ENCODE results near the gene DCAF8L2.

Gene DCAF8L2

DNA sequence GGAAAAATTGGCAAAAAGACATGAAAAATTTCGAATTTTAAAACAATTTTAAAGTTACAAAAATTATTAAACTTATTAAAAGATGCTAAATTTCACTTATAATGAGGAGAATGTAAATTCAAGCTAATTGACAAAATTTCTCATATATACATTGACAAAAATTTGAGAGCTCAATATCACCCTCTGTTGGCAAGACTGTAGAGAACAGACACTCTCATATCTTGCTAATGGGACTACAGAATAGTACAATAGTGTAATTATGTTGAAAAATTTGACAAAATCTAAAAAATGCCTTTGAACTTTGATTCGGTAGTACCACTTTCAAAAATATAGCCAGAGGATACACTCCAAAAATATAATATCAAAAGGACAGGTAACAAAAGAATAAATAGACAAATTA lies 29.8 kb downstream of the DCAF8L2 start:
- Histone ChIP-seq H3K36me3 (ENCODE audit: control insufficient read depth in 2 of 2, insufficient read depth in 1 of 2, low read length in 2 of 2) (no peaks in the 10 kb centered on the region), H3K4me1 (ENCODE audit: control insufficient read depth, insufficient read depth, low read length) (no peaks in the 10 kb centered on the region), H3K9me3 (ENCODE audit: control insufficient read depth, insufficient read depth, low read depth, low read length) (no peaks in the 10 kb centered on the region), H3K4me3 (ENCODE audit: low read depth, low read length) (no peak overlapping the region), H3K27ac (ENCODE audit: extremely low read depth, low read depth, low read length) (no peak overlapping the region)
- ChIA-PET CTCF (interaction anchor here (0.6 to 4.1 kb wide), 9 partner anchors 11 to 1162 kb away, joined by 3 to 34 read pairs (median 4); no protein-coding TSS in a partner anchor), POLR2A (no interaction called here)
- no peak for TF ChIP-seq ZNF114 (tag by site-specific recombination; IDR thresholded peaks at IDR 0.05)
- TF ChIP-seq ZNF37A (tag by site-specific recombination; IDR thresholded peaks at IDR 0.05): no peak
- no peak for TF ChIP-seq ZNF707 (tag by site-specific recombination; IDR thresholded peaks at IDR 0.05)
- TF ChIP-seq ZNF211 (tag by site-specific recombination; IDR thresholded peaks at IDR 0.05; ENCODE audit: low read depth): no peak
- TF ChIP-seq, protein P1, sequence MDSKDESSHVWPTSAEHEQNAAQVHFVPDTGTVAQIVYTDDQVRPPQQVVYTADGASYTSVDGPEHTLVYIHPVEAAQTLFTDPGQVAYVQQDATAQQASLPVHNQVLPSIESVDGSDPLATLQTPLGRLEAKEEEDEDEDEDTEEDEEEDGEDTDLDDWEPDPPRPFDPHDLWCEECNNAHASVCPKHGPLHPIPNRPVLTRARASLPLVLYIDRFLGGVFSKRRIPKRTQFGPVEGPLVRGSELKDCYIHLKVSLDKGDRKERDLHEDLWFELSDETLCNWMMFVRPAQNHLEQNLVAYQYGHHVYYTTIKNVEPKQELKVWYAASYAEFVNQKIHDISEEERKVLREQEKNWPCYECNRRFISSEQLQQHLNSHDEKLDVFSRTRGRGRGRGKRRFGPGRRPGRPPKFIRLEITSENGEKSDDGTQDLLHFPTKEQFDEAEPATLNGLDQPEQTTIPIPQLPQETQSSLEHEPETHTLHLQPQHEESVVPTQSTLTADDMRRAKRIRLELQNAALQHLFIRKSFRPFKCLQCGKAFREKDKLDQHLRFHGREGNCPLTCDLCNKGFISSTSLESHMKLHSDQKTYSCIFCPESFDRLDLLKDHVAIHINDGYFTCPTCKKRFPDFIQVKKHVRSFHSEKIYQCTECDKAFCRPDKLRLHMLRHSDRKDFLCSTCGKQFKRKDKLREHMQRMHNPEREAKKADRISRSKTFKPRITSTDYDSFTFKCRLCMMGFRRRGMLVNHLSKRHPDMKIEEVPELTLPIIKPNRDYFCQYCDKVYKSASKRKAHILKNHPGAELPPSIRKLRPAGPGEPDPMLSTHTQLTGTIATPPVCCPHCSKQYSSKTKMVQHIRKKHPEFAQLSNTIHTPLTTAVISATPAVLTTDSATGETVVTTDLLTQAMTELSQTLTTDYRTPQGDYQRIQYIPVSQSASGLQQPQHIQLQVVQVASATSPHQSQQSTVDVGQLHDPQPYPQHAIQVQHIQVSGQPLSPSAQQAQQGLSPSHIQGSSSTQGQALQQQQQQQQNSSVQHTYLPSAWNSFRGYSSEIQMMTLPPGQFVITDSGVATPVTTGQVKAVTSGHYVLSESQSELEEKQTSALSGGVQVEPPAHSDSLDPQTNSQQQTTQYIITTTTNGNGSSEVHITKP (tag by site-specific recombination; IDR thresholded peaks at IDR 0.05): no peak
- TF ChIP-seq, protein P2, sequence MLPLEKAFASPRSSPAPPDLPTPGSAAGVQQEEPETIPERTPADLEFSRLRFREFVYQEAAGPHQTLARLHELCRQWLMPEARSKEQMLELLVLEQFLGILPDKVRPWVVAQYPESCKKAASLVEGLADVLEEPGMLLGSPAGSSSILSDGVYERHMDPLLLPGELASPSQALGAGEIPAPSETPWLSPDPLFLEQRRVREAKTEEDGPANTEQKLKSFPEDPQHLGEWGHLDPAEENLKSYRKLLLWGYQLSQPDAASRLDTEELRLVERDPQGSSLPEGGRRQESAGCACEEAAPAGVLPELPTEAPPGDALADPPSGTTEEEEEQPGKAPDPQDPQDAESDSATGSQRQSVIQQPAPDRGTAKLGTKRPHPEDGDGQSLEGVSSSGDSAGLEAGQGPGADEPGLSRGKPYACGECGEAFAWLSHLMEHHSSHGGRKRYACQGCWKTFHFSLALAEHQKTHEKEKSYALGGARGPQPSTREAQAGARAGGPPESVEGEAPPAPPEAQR (tag by site-specific recombination; IDR thresholded peaks at IDR 0.05): no peak
- no peak for TF ChIP-seq SP2 (tag by site-specific recombination; IDR thresholded peaks at IDR 0.05)
- TF ChIP-seq ZNF792 (tag by site-specific recombination; IDR thresholded peaks at IDR 0.05): no peak
- TF ChIP-seq ZNF837 (tag by site-specific recombination; IDR thresholded peaks at IDR 0.05): no peak
- TF ChIP-seq GLIS1 (tag by site-specific recombination; IDR thresholded peaks at IDR 0.05): no peak
- TF ChIP-seq ZNF146 (tag by site-specific recombination; IDR thresholded peaks at IDR 0.05): no peak
- TF ChIP-seq ZSCAN23 (tag by site-specific recombination; IDR thresholded peaks at IDR 0.05): no peak
- no peak for TF ChIP-seq ZNF776 (tag by site-specific recombination; IDR thresholded peaks at IDR 0.05; ENCODE audit: borderline replicate concordance)
- TF ChIP-seq, protein P3, sequence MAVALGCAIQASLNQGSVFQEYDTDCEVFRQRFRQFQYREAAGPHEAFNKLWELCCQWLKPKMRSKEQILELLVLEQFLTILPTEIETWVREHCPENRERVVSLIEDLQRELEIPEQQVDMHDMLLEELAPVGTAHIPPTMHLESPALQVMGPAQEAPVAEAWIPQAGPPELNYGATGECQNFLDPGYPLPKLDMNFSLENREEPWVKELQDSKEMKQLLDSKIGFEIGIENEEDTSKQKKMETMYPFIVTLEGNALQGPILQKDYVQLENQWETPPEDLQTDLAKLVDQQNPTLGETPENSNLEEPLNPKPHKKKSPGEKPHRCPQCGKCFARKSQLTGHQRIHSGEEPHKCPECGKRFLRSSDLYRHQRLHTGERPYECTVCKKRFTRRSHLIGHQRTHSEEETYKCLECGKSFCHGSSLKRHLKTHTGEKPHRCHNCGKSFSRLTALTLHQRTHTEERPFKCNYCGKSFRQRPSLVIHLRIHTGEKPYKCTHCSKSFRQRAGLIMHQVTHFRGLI (tag by site-specific recombination; IDR thresholded peaks at IDR 0.05): no peak
- no peak for TF ChIP-seq ZNF768 (tag by site-specific recombination; IDR thresholded peaks at IDR 0.05)
- TF ChIP-seq ZNF292 (tag by site-specific recombination; IDR thresholded peaks at IDR 0.05; ENCODE audit: borderline replicate concordance, low read depth): no peak
- TF ChIP-seq ZNF157 (tag by site-specific recombination; IDR thresholded peaks at IDR 0.05): no peak

DNA sequence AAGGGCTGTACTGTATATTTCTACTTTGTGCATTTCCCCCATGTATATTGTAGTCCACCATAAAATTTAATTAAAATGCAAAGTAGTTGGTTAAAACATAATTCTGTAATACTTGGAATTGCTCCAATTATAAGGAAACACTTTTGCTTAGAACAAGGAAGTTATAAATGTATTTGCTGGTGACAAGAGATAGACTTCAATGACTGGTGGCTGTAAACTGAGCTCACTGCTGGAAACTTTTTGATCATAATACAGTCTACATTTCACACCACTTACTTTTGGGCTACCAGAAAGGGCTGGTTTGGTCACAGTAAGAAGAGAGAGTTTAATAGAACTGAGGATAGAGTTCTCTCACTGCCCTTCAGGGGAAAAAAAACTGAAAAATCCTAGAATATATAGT lies 32.7 kb downstream of the DCAF8L2 start:
- CTCF ChIA-PET: interaction anchor here (0.6 kb wide), 1 partner anchor 970 kb away, joined by 4 read pairs; no protein-coding TSS in a partner anchor
- POLR2A ChIA-PET: no interaction called here
- Histone ChIP-seq H3K4me3 (ENCODE audit: low read depth, low read length) (no peak overlapping the region), H3K9me3 (ENCODE audit: control insufficient read depth, insufficient read depth, low read depth, low read length) (no peaks in the 10 kb centered on the region), H3K27ac (ENCODE audit: extremely low read depth, low read depth, low read length) (no peak overlapping the region), H3K36me3 (ENCODE audit: control insufficient read depth in 2 of 2, insufficient read depth in 1 of 2, low read length in 2 of 2) (no peaks in the 10 kb centered on the region), H3K4me1 (ENCODE audit: control insufficient read depth, insufficient read depth, low read length) (no peaks in the 10 kb centered on the region)
- TF ChIP-seq, protein P4, sequence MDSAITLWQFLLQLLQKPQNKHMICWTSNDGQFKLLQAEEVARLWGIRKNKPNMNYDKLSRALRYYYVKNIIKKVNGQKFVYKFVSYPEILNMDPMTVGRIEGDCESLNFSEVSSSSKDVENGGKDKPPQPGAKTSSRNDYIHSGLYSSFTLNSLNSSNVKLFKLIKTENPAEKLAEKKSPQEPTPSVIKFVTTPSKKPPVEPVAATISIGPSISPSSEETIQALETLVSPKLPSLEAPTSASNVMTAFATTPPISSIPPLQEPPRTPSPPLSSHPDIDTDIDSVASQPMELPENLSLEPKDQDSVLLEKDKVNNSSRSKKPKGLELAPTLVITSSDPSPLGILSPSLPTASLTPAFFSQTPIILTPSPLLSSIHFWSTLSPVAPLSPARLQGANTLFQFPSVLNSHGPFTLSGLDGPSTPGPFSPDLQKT (IDR thresholded peaks at IDR 0.05; ENCODE audit: borderline replicate concordance, low read depth, low read length): no peak
- TF ChIP-seq ZNF133 (tag by site-specific recombination; IDR thresholded peaks at IDR 0.05): no peak
- no peak for TF ChIP-seq ZNF174 (tag by site-specific recombination; IDR thresholded peaks at IDR 0.05)
- TF ChIP-seq ZNF623 (tag by site-specific recombination; IDR thresholded peaks at IDR 0.05): no peak

Measured in HEK293 (cell line).